Posterior cingulate gyrus (tissue), 11 donors: ENCODE measurements around the gene ROBO1.

ENCODE experiments used
- DNase-seq, 10 donors: peaks; one replicate each; pipeline versions ENCODE4 v3.0.0 to v3.0.0-alpha.2; 2020 to 2021; ENCODE audit warnings: mixed read lengths in 3 of 10
- intact Hi-C: fragments of 100-400 bp; cut with DNase I; formaldehyde crosslinking; loops from one replicate; pipeline ENCODE4 v1.15.1; 2023

ROBO1 gene

DNA sequence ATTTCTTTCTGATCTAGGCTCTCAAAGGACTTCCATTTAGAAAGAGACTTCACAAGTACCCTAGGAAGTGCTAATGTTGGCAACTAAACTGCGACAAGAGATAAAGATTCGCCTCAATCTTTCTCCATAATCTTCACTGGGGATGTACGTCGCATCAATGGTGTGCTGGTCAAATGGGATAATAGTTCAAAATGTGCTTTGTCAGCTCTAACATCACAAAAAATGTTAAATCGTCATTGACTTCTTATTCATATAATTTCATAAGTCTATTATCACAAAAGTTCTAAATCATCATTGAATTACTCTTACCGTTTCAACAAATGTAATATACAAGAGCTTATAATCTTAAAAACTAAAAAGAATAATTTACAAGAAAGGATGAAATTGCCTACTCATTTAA, 727.7 kb downstream of the ROBO1 start:
- intact Hi-C loops, result no loop called here
- no peak for DNase-seq

GRCh38 chr3:79039192-79039591, 728.6 kb downstream of the ROBO1 start:
- DNase-seq, result no peak
- intact Hi-C loops, result no loop called here

- DNase-seq, result no peak
- intact Hi-C loops, result no loop called here
Measured at GRCh38 chr3:79038636-79039035, 729.2 kb downstream of the ROBO1 start.

DNA sequence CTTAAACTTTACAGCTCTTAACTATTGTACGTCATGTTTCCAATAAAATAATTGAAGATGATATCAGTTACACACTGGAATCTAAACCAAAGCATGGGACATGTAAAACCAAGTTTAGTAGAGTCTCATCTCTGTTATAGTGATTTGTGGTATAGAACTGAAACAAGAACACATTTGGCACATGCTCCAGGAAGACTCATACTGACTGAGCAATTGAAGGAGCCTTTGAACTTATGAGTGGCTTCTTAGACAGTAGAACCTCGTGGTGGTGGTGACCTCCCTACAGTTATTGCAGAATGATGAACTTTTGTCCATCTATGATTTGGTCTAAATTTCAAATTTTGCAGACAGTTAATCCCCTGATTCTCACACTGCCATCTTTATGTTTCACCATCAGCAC, 729.7 kb downstream of the ROBO1 start:
- intact Hi-C loops, result no loop called here
- DNase-seq, result no peak

- intact Hi-C loops, result loop anchor here (2.0 kb wide), 1 partner anchor 374 kb away; no protein-coding TSS in a partner anchor
- DNase-seq, result no peak
Measured at GRCh38 chr3:79032686-79033318, 735.0 kb downstream of the ROBO1 start.

DNA sequence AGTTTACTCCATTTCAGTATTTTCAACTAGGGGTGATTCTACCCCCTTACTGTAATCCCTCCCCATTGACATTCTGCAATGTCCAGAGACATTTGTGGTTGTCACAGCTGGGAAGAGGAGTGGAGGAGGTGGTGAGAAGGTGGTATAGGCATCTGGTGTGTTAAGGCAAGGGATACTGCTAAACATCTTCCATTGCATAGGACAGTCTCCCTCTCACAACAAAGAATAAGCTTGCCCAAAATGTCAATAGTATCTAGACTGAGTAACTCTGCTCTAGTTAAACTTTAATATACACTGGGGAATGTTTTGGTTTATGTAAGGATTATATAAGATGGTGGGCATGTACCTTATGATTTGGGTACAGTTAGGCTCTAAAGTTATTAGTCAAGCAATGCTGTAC, 737.6 kb downstream of the ROBO1 start:
- DNase-seq, result no peak
- intact Hi-C loops, result no loop called here

DNA sequence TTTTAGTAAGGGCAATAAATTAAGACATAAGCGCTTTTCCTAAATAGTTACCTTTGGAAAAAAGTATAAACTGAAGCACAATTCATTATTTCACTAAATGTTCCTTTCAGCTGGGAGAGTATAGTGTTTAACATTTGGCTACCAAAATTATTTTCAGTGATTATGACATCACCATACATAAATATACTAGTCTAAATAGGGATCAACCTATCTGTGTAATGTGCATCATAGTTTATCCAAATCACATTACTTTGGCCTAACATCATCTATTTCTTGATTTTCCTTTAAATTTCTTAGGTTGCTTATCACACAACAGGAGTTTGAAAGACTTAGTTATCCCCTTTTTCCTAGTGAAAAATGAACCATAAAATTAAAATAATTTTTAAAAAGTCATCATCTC, 738.9 kb downstream of the ROBO1 start:
- no peak for DNase-seq
- intact Hi-C loops, result no loop called here

DNA sequence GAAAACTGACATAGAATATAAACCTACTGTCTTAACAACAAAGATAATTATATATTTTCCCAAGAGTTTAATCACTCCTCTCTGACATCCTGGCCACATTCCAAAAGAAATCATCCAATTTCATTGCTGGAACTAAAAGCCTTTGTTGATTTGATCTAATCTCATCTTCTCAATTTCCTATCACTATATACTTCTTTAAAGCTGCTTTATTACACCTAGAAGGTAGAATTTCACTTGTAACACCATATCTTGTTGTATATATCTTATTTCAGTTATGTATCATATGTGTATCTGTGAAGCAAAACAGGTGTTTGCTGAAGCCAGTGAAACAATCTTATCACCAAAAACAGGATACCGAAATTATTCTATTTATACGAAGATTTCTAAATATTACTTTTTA, 740.2 kb downstream of the ROBO1 start:
- DNase-seq, result no peak
- intact Hi-C loops, result no loop called here

GRCh38 chr3:79019924-79020173, 747.9 kb downstream of the ROBO1 start:
- no peak for DNase-seq
- intact Hi-C loops, result loop anchor here (5.0 to 10.0 kb wide), 2 partner anchors 135 to 358 kb away; no protein-coding TSS in a partner anchor

DNA sequence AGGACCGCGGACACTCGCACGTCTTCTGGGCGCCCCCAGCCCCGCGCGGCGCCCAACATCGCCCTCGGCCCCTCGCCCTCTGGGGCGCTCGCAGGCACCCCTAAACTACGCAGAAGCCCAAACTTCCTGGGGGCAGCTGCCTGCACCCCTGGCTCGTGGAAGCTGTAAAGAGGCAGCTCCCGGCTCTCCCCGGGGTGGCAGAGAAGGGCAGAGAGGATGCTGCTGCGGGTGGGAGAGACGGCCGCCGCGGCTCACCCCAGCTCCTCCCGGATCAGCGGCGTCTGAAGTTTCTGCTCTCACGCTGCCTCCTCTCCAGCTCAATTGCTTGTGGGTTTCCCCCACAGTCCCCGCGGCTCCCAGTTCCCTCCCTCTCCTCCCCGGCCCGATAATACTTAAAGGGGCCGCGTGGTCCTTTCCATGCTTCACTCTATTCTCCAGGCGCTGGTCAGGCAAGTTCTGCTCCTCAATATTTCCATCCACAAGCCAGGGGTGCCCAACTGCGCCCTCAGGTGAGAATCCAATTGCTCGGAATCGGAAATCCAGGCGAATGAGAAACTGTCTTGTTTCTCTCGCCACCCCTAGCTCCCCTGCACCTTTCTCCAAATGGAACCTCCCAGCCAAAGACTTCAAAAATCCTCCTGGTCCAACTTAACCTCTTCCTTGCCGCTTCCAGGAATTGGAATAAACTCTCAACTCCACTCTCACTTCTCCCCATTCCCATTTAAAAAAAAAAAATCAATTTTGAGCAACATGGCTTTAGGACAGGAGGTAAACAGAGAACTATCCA, 748.5 kb downstream of the ROBO1 start:
- peak; percentile 77 to 97 (median 82) for DNase-seq
- intact Hi-C loops, result loop anchor here (5.0 to 10.0 kb wide), 2 partner anchors 135 to 357 kb away; no protein-coding TSS in a partner anchor

- peak; percentile 48 to 94 (median 60) for DNase-seq
- intact Hi-C loops, result loop anchor here (5.0 to 10.0 kb wide), 2 partner anchors 134 to 356 kb away; no protein-coding TSS in a partner anchor
Measured at GRCh38 chr3:79018671-79019136, 749.1 kb downstream of the ROBO1 start.

DNA sequence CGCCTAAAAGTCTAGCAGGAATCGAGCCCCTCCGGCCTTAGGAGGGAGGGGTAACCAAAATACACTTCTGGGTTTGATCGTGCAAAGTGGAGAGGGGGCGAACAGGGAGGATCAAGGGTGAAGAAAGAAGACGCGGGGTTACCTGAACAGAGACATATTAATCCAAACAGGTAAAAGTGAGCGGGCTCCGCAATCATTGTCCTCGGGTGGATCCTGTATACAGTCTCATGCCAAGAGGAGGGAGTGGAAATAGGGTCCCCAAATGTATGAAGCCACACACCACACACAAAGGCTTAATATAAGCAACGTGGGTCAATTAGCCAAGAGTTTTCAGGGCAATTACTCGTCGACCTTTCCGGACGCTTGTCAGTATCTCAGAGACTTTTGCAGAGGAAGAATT, 749.5 kb downstream of the ROBO1 start:
- peak in 2 of 10 donors; percentile 14 to 45 for DNase-seq
- intact Hi-C loops, result loop anchor here (5.0 to 10.0 kb wide), 2 partner anchors 133 to 356 kb away; no protein-coding TSS in a partner anchor

- intact Hi-C loops, result loop anchor here (5.0 to 10.0 kb wide), 2 partner anchors 132 to 354 kb away; no protein-coding TSS in a partner anchor
- no peak for DNase-seq
Measured at GRCh38 chr3:79016587-79017376, 751.0 kb downstream of the ROBO1 start.

DNA sequence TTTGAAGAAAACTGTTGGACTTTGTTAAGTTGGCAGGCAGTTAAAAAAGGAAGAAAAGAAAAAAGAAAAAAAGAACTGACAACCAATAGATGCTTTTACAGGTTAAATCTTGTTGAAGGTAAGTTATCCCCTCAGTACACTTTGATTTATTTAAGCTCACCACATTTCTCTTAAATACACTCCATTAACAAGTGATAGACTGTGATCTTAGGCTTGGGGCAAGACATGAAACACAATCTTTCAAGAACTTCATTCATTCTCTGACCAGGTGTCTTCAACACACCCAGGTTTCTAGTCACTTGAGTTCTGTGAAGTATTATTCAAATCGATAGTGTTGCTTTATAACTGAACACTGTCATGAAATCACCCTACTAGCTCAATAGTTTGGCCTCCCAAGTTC, 751.9 kb downstream of the ROBO1 start:
- intact Hi-C loops, result loop anchor here (5.0 to 10.0 kb wide), 2 partner anchors 131 to 354 kb away; no protein-coding TSS in a partner anchor
- no peak for DNase-seq

GRCh38 chr3:79012946-79013362, 754.8 kb downstream of the ROBO1 start:
- peak in 2 of 10 donors; percentile 10 to 30 for DNase-seq
- intact Hi-C loops, result loop anchor here (10.0 kb wide), 1 partner anchor 128 kb away; no protein-coding TSS in a partner anchor

- intact Hi-C loops, result loop anchor here (10.0 kb wide), 1 partner anchor 128 kb away; no protein-coding TSS in a partner anchor
- DNase-seq, result no peak
Measured at GRCh38 chr3:79012530-79012913, 755.3 kb downstream of the ROBO1 start.

- intact Hi-C loops, result loop anchor here (10.0 kb wide), 1 partner anchor 127 kb away; no protein-coding TSS in a partner anchor
- no peak for DNase-seq
Measured at GRCh38 chr3:79011821-79012529, 755.8 kb downstream of the ROBO1 start.

DNA sequence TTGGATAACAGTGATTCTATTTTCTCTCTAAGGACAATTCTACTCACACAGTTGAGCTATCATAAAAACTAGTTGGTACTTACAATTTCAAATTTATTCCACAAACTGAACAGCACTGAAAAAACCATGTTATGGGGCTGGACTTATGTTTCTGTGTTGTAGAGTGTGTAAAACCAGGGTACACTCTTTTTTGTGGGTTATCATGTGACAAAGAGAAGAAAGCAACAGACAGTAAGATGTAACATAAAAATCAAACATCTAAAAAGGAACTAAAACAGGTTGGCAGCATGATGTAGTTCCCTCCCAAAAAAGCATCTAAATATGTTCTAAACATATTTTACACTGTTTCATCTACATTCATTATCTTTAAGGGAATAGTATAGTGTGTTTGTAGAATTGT, 757.9 kb downstream of the ROBO1 start:
- no peak for DNase-seq
- intact Hi-C loops, result loop anchor here (10.0 kb wide), 1 partner anchor 125 kb away; no protein-coding TSS in a partner anchor

DNA sequence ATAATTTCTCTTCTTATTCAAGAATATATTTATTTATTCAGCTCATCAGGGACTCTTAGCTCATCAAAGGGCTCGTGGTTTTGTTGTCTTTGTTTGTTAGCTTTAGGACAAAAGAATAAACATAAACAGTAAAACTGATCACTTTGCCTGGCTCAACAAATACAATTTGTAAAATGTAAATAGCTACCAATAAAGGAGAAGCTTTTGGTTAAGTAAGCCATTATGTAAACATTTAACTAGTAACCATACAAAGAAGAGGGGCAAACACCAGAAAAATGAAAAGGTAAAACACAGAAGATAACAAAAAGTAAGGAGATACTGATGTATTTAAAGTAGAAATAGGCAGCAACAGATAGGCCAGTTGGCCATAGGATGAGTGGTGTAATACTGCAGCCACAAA, 761.7 kb downstream of the ROBO1 start:
- DNase-seq, result no peak
- intact Hi-C loops, result no loop called here

- intact Hi-C loops, result no loop called here
Measured at GRCh38 chr3:79005084-79005483, 762.7 kb downstream of the ROBO1 start.

More at GRCh38 chr3:79005084-79005483, 762.7 kb downstream of the ROBO1 start:
- no peak for DNase-seq
